ENCODE data around the gene ZNF644. TPM values are rescaled to one million over a fixed set of nuclear protein-coding genes. Genes with fewer than 3 reads are reported as not detected.

Gene ZNF644
- total RNA-seq, 1 experiment from 2014 or later: 46.2 TPM

- no peak for TF ChIP-seq CTCF (IDR thresholded peaks at IDR 0.05; ENCODE audit: unreplicated experiment)
- CTCF ChIA-PET: interaction anchor here (1.9 kb wide), 1 partner anchor 157 kb away, joined by 11 read pairs; no protein-coding TSS in a partner anchor
- H3K4me3 Mint-ChIP-seq (ENCODE audit: unreplicated experiment): no peak overlapping the region
- intact Hi-C loops (cut with micrococcal nuclease): no loop called here
- peaks cover 46% of the 10 kb centered on the region for H3K4me1 Mint-ChIP-seq (ENCODE audit: insufficient read depth, unreplicated experiment)
- no TSS peak for BruUV-seq (replicated peaks)
- no peak overlapping the region for H3K27ac Mint-ChIP-seq (ENCODE audit: low read depth, unreplicated experiment)
- no peak for DNase-seq (ENCODE audit: unreplicated experiment)
- no peaks in the 10 kb centered on the region for H3K27me3 Mint-ChIP-seq (ENCODE audit: insufficient read depth, unreplicated experiment)
- peaks cover 23% of the 10 kb centered on the region for H3K36me3 Mint-ChIP-seq (ENCODE audit: insufficient read depth, unreplicated experiment)
- peaks cover 8% of the 10 kb centered on the region for H3K9me3 Mint-ChIP-seq (ENCODE audit: unreplicated experiment)
- POLR2A ChIA-PET: interaction anchor here (2.8 kb wide), 1 partner anchor 13 kb away, joined by 11 read pairs; the partner anchor contains the start of gene ZNF644
Measured at GRCh38 chr1:91007827-91008226, 14.0 kb downstream of the ZNF644 start.

GRCh38 chr1:91007092-91007491 is 14.7 kb downstream of the ZNF644 start:
- H3K27me3 Mint-ChIP-seq (ENCODE audit: insufficient read depth, unreplicated experiment): no peaks in the 10 kb centered on the region
- H3K27ac Mint-ChIP-seq (ENCODE audit: low read depth, unreplicated experiment): no peak overlapping the region
- TF ChIP-seq CTCF (IDR thresholded peaks at IDR 0.05; ENCODE audit: unreplicated experiment): no peak
- intact Hi-C loops (cut with micrococcal nuclease): no loop called here
- DNase-seq (ENCODE audit: unreplicated experiment): no peak
- H3K36me3 Mint-ChIP-seq (ENCODE audit: insufficient read depth, unreplicated experiment): peaks cover 23% of the 10 kb centered on the region
- no peak overlapping the region for H3K4me3 Mint-ChIP-seq (ENCODE audit: unreplicated experiment)
- BruUV-seq (replicated peaks): no TSS peak
- CTCF ChIA-PET: interaction anchor here (0.9 kb wide), 1 partner anchor 14 kb away, joined by 4 read pairs; no protein-coding TSS in a partner anchor
- POLR2A ChIA-PET: no interaction called here
- peaks cover 8% of the 10 kb centered on the region for H3K9me3 Mint-ChIP-seq (ENCODE audit: unreplicated experiment)
- peaks cover 40% of the 10 kb centered on the region for H3K4me1 Mint-ChIP-seq (ENCODE audit: insufficient read depth, unreplicated experiment)

- H3K4me3 Mint-ChIP-seq (ENCODE audit: unreplicated experiment): no peak overlapping the region
- H3K36me3 Mint-ChIP-seq (ENCODE audit: insufficient read depth, unreplicated experiment): peaks cover 23% of the 10 kb centered on the region
- no peak overlapping the region for H3K27ac Mint-ChIP-seq (ENCODE audit: low read depth, unreplicated experiment)
- no peaks in the 10 kb centered on the region for H3K27me3 Mint-ChIP-seq (ENCODE audit: insufficient read depth, unreplicated experiment)
- intact Hi-C loops (cut with micrococcal nuclease): no loop called here
- H3K4me1 Mint-ChIP-seq (ENCODE audit: insufficient read depth, unreplicated experiment): peaks cover 33% of the 10 kb centered on the region
- ChIA-PET CTCF (interaction anchor here (0.9 to 1.0 kb wide), 2 partner anchors 13 to 160 kb away, joined by 3 to 4 read pairs; no protein-coding TSS in a partner anchor), POLR2A (interaction anchor here (0.9 kb wide), 1 partner anchor 16 kb away, joined by 3 read pairs; no protein-coding TSS in a partner anchor)
- DNase-seq (ENCODE audit: unreplicated experiment): no peak
- BruUV-seq (replicated peaks): no TSS peak
- no peak for TF ChIP-seq CTCF (IDR thresholded peaks at IDR 0.05; ENCODE audit: unreplicated experiment)
- H3K9me3 Mint-ChIP-seq (ENCODE audit: unreplicated experiment): peaks cover 8% of the 10 kb centered on the region
Measured at GRCh38 chr1:91006113-91006908, 15.5 kb downstream of the ZNF644 start.

GRCh38 chr1:91005285-91005684 is 16.6 kb downstream of the ZNF644 start:
- intact Hi-C loops (cut with micrococcal nuclease): no loop called here
- ChIA-PET CTCF (interaction anchor here (0.6 to 1.0 kb wide), 2 partner anchors 160 to 351 kb away, joined by 3 read pairs; no protein-coding TSS in a partner anchor), POLR2A (no interaction called here)
- H3K27me3 Mint-ChIP-seq (ENCODE audit: insufficient read depth, unreplicated experiment): no peaks in the 10 kb centered on the region
- DNase-seq (ENCODE audit: unreplicated experiment): no peak
- peaks cover 8% of the 10 kb centered on the region for H3K9me3 Mint-ChIP-seq (ENCODE audit: unreplicated experiment)
- BruUV-seq (replicated peaks): no TSS peak
- no peak for TF ChIP-seq CTCF (IDR thresholded peaks at IDR 0.05; ENCODE audit: unreplicated experiment)
- peaks cover 23% of the 10 kb centered on the region for H3K36me3 Mint-ChIP-seq (ENCODE audit: insufficient read depth, unreplicated experiment)
- H3K4me3 Mint-ChIP-seq (ENCODE audit: unreplicated experiment): no peak overlapping the region
- H3K27ac Mint-ChIP-seq (ENCODE audit: low read depth, unreplicated experiment): no peak overlapping the region
- H3K4me1 Mint-ChIP-seq (ENCODE audit: insufficient read depth, unreplicated experiment): peaks cover 38% of the 10 kb centered on the region

Data from MCF 10A (cell line).